A549 (cell line): ENCODE results near the gene TRMU. TPM values are rescaled to one million over a fixed set of nuclear protein-coding genes. Genes with fewer than 3 reads are reported as not detected.
"Not testable (repeated sequence)": the region's sequence is repeated elsewhere in the genome, so short reads cannot be mapped to it uniquely, and the experiment has no call there.

ENCODE experiments used
- ATAC-seq, 2 experiments: fragments of 200-7000 bp in 1 of 2; fragments of >200 bp in 1 of 2; cut with Nextera tagmentation in 1 of 2; cut with Tn5 transposase in 1 of 2; 3 replicates each; pipeline versions ENCODE4 v1.8.0 to v1.9.1; 2018 to 2020; ENCODE audit warnings: mild to moderate bottlenecking in 1 of 2, moderate library complexity in 1 of 2
- CTCF ChIA-PET: fragments of 300-600 bp; sonication (Branson Sonifier 250); formaldehyde crosslinking; extraction: SDS; loops from one replicate; lab custom pipeline; 2021; ENCODE audit warnings: antibody characterized with exemption, inconsistent platforms; lab: Yijun Ruan, JAX
- POLR2A ChIA-PET: fragments of 350-600 bp; formaldehyde crosslinking; extraction: SDS; loops from one replicate; lab custom pipeline; 2021; ENCODE audit warnings: antibody characterized with exemption, inconsistent platforms; lab: Yijun Ruan, JAX
- DNase-seq, 2 experiments: peaks; one replicate each; pipeline versions ENCODE4 v3.0.0 to v3.0.0-alpha.2; 2011 to 2016; ENCODE audit warnings: low read depth in 1 of 2, low spot score in 1 of 2
- FAIRE-seq: peaks from 2 replicates; lab custom pipeline; 2011; peaks lifted over from hg19 to GRCh38; lab: Jason Lieb, UNC
- H3K27ac ChIP-seq, 2 experiments: fragments of >200 bp; sonication (Bioruptor Twin); formaldehyde crosslinking; 3 replicates each; pipeline ENCODE4 v1.5.1; 2016 to 2017
- H3K4me1 ChIP-seq: fragments of >200 bp; sonication (Bioruptor Twin); formaldehyde crosslinking; 3 replicates; pipeline ENCODE4 v1.6.1; 2016
- H3K4me2 ChIP-seq: fragments of >200 bp; sonication (Bioruptor Twin); formaldehyde crosslinking; 3 replicates; pipeline ENCODE4 v1.6.1; 2016
- H3K4me3 ChIP-seq: fragments of >200 bp; sonication (Bioruptor Twin); formaldehyde crosslinking; 3 replicates; pipeline ENCODE4 v1.5.1; 2016
- H3K9me3 ChIP-seq: fragments of >200 bp; sonication (Bioruptor Twin); formaldehyde crosslinking; 3 replicates; pipeline ENCODE4 v1.6.1; 2016
- BCL3 ChIP-seq: fragments of >200 bp; sonication (Bioruptor Twin); formaldehyde crosslinking; IDR thresholded peaks from 3 replicates; pipeline ENCODE4 v1.6.1; 2016
- CBX8 ChIP-seq: fragments of 200-600 bp; sonication (generic); IDR thresholded peaks from 2 replicates; pipeline ENCODE4 v1.6.1; 2016
- CHD4 ChIP-seq: fragments of 200-600 bp; sonication (generic); IDR thresholded peaks from 2 replicates; pipeline ENCODE4 v1.6.1; 2016; ENCODE audit warnings: antibody characterized with exemption, mild to moderate bottlenecking, borderline replicate concordance
- CTCF ChIP-seq: fragments of >200 bp; sonication (Bioruptor Twin); formaldehyde crosslinking; IDR thresholded peaks from 3 replicates; pipeline ENCODE4 v1.5.1; 2016
- EHF ChIP-seq: fragments of 250-450 bp; sonication (Bioruptor Pico); IDR thresholded peaks from 2 replicates; pipeline ENCODE4 v1.5.0; 2020; ENCODE audit warnings: mild to moderate bottlenecking
- EHMT2 ChIP-seq: fragments of 200-600 bp; sonication (generic); IDR thresholded peaks from 2 replicates; pipeline ENCODE4 v1.6.1; 2016; ENCODE audit warnings: antibody characterized with exemption, low read depth, mild to moderate bottlenecking, moderate library complexity
- EP300 ChIP-seq, 2 experiments: fragments of >200 bp; sonication (Bioruptor Twin); formaldehyde crosslinking; IDR thresholded peaks; 2 replicates in 1 of 2; 3 replicates in 1 of 2; pipeline ENCODE4 v1.6.1; 2016 to 2017
- ESRRA ChIP-seq: fragments of 150-350 bp; IDR thresholded peaks from 2 replicates; pipeline ENCODE4 v1.6.1; 2014; ENCODE audit warnings: mild to moderate bottlenecking, low read length, borderline replicate concordance
- FOSL2 ChIP-seq, 2 experiments: fragments of 450-650 bp in 1 of 2; fragments of >200 bp in 1 of 2; sonication (Bioruptor Twin) in 1 of 2; formaldehyde crosslinking; IDR thresholded peaks; 2 replicates each; pipeline versions ENCODE4 v1.5.0 to v1.6.1; 2016 to 2020; ENCODE audit warnings: mild to moderate bottlenecking in 1 of 2, moderate library complexity in 1 of 2
- HDAC2 ChIP-seq: fragments of 200-600 bp; sonication (generic); IDR thresholded peaks from 2 replicates; pipeline ENCODE4 v1.6.1; 2016
- HEYL ChIP-seq: fragments of 250-450 bp; sonication (Bioruptor Pico); IDR thresholded peaks from 2 replicates; pipeline ENCODE4 v1.8.0; 2021; ENCODE audit warnings: mild to moderate bottlenecking, moderate library complexity
- HOXA7 ChIP-seq: fragments of 250-450 bp; sonication (Bioruptor Pico); IDR thresholded peaks from 2 replicates; pipeline ENCODE4 v1.5.0; 2020; ENCODE audit warnings: mild to moderate bottlenecking, moderate library complexity
- HOXB13 ChIP-seq: fragments of 250-450 bp; sonication (Bioruptor Pico); IDR thresholded peaks from 2 replicates; pipeline ENCODE4 v1.5.0; 2020; ENCODE audit warnings: low read depth, mild to moderate bottlenecking, moderate library complexity
- JUN ChIP-seq, 2 experiments: fragments of >200 bp; sonication (Bioruptor Twin); formaldehyde crosslinking; IDR thresholded peaks; 2 replicates in 1 of 2; 3 replicates in 1 of 2; pipeline ENCODE4 v1.6.1; 2016 to 2017
- JUNB ChIP-seq: fragments of >200 bp; sonication (Bioruptor Twin); formaldehyde crosslinking; IDR thresholded peaks from 2 replicates; pipeline ENCODE4 v1.6.1; 2016
- KDM5A ChIP-seq: fragments of 200-600 bp; sonication (generic); IDR thresholded peaks from 2 replicates; pipeline ENCODE4 v1.6.1; 2016; ENCODE audit warnings: antibody characterized with exemption, mild to moderate bottlenecking
- MAFK ChIP-seq: fragments of 450-650 bp; IDR thresholded peaks from 2 replicates; pipeline ENCODE4 v1.6.1; 2014; ENCODE audit not compliant: partially characterized antibody
- MYC ChIP-seq: IDR thresholded peaks from 2 replicates; pipeline ENCODE4 v1.6.1; 2012; ENCODE audit warnings: mild to moderate bottlenecking, inconsistent platforms, low read length, improper control_type of control experiment, borderline replicate concordance
- NPAS2 ChIP-seq: fragments of 250-450 bp; sonication (Bioruptor Pico); IDR thresholded peaks from 2 replicates; pipeline ENCODE4 v1.8.0; 2022; ENCODE audit warnings: mild to moderate bottlenecking, moderate library complexity, borderline replicate concordance
- PHF8 ChIP-seq: fragments of 200-600 bp; sonication (generic); IDR thresholded peaks from 2 replicates; pipeline ENCODE4 v1.6.1; 2016; ENCODE audit warnings: low read depth, mild to moderate bottlenecking, antibody characterized with exemption, moderate library complexity, borderline replicate concordance
- POLR2AphosphoS2 ChIP-seq: conservative IDR thresholded peaks from 2 replicates; pipeline ENCODE4 v1.6.1; 2012; ENCODE audit warnings: low read length, improper control_type of control experiment, inconsistent platforms
- RARB ChIP-seq: fragments of 250-450 bp; sonication (Bioruptor Pico); IDR thresholded peaks from 2 replicates; pipeline ENCODE4 v1.8.0; 2021; ENCODE audit warnings: mild to moderate bottlenecking, moderate library complexity
- RNF2 ChIP-seq: fragments of 200-600 bp; sonication (generic); IDR thresholded peaks from 2 replicates; pipeline ENCODE4 v1.6.1; 2016; ENCODE audit warnings: low read depth, mild to moderate bottlenecking, antibody characterized with exemption, moderate library complexity, borderline replicate concordance
- SMC3 ChIP-seq: fragments of >200 bp; sonication (Bioruptor Twin); formaldehyde crosslinking; IDR thresholded peaks from 3 replicates; pipeline ENCODE4 v1.6.1; 2018; ENCODE audit warnings: inconsistent platforms
- TFCP2L1 ChIP-seq: fragments of 250-450 bp; sonication (Bioruptor Pico); IDR thresholded peaks from 2 replicates; pipeline ENCODE4 v1.5.0; 2021; ENCODE audit warnings: mild to moderate bottlenecking
- TP53 ChIP-seq: fragments of 250-450 bp; sonication (Bioruptor Pico); IDR thresholded peaks from 2 replicates; pipeline ENCODE4 v1.5.0; 2021; ENCODE audit warnings: mild to moderate bottlenecking, moderate library complexity
- ZFP36 ChIP-seq: fragments of 450-650 bp; IDR thresholded peaks from 2 replicates; pipeline ENCODE4 v1.6.1; 2014; ENCODE audit warnings: borderline replicate concordance; ENCODE audit not compliant: partially characterized antibody
- ZSCAN20 ChIP-seq: fragments of 250-450 bp; sonication (Bioruptor Pico); IDR thresholded peaks from 2 replicates; pipeline ENCODE4 v1.8.0; 2022; ENCODE audit warnings: mild to moderate bottlenecking, moderate library complexity
- WGBS: methylation state at CpG from one replicate; pipeline ENCODE4 v1.1.6; 2017; ENCODE audit errors: missing lambda C conversion rate; 5-methylcytosine and 5-hydroxymethylcytosine counted together
- polyA plus RNA-seq, 4 experiments: library from polyadenylated mRNA; depleted of rRNA in 3 of 4; stranded (reverse); fragments of >200 nt; fragmentation: RNase III in 1 of 4; extraction: RNeasy Plus Mini Kit Qiagen cat#74134 plus additional on column Dnase treatment in 1 of 4; gene quantifications; 2 replicates in 3 of 4; 3 replicates in 1 of 4; pipeline ENCODE4 v1.2.3, GENCODE V29; 2011 to 2017
- TF ChIP-seq, protein P1 (sequence below): fragments of 150-350 bp; IDR thresholded peaks from 2 replicates; pipeline ENCODE4 v1.6.1; 2014; ENCODE audit warnings: low read depth, mild to moderate bottlenecking, low read length
- TF ChIP-seq, protein P2 (sequence below): fragments of 250-450 bp; sonication (Bioruptor Pico); IDR thresholded peaks from 2 replicates; pipeline ENCODE4 v1.5.0; 2020; ENCODE audit warnings: low read depth, mild to moderate bottlenecking, moderate library complexity
- TF ChIP-seq, protein P3 (sequence below): IDR thresholded peaks from 2 replicates; pipeline ENCODE4 v1.6.1; 2012

Gene TRMU
- polyA plus RNA-seq, 2 of the 4 experiments (the other 2 are of a cell fraction): 33.4 to 44.1 TPM

DNA sequence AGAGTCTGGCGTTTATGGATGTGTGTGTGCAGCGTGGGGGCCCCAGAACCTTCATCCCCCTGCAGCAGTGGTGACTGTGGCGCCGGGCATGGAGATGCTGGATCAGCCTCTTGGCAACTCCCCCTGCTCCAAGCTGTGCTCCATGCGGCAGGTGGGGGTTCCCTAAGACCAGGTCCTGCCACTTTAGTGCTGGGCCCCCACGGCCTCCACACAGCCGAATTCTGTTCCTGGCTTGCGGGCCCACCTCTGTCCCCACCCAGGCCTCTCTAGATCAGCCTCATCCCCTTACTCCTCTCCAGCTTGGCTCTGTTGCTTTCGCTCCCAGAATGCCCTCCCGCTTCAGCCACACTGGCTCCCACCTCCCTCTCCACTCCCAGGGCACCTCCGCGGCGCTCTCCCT is 59.6 kb downstream of the TRMU start:
- ChIA-PET POLR2A (no interaction called here), CTCF (interaction anchor here (5.0 kb wide), 1 partner anchor 28 kb away, joined by 18 read pairs; no protein-coding TSS in a partner anchor)
- no peak for TF ChIP-seq HDAC2
- TF ChIP-seq CHD4: no peak
- TF ChIP-seq ESRRA: no peak
- TF ChIP-seq TP53 (CRISPR knock-in tag): no peak
- no peak for TF ChIP-seq JUN (IDR thresholded peaks at IDR 0.05)
- TF ChIP-seq CTCF: no peak
- TF ChIP-seq PHF8: no peak
- TF ChIP-seq, protein P1, sequence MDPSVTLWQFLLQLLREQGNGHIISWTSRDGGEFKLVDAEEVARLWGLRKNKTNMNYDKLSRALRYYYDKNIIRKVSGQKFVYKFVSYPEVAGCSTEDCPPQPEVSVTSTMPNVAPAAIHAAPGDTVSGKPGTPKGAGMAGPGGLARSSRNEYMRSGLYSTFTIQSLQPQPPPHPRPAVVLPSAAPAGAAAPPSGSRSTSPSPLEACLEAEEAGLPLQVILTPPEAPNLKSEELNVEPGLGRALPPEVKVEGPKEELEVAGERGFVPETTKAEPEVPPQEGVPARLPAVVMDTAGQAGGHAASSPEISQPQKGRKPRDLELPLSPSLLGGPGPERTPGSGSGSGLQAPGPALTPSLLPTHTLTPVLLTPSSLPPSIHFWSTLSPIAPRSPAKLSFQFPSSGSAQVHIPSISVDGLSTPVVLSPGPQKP: no peak
- TF ChIP-seq EHF (CRISPR knock-in tag): no peak
- TF ChIP-seq, protein P2, sequence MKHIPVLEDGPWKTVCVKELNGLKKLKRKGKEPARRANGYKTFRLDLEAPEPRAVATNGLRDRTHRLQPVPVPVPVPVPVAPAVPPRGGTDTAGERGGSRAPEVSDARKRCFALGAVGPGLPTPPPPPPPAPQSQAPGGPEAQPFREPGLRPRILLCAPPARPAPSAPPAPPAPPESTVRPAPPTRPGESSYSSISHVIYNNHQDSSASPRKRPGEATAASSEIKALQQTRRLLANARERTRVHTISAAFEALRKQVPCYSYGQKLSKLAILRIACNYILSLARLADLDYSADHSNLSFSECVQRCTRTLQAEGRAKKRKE: no peak
- TF ChIP-seq POLR2AphosphoS2: no peak
- no peak for TF ChIP-seq SMC3
- no peak for TF ChIP-seq HOXA7 (CRISPR knock-in tag)
- TF ChIP-seq RNF2: no peak
- TF ChIP-seq TFCP2L1: no peak
- TF ChIP-seq MYC: no peak
- TF ChIP-seq, protein P3, sequence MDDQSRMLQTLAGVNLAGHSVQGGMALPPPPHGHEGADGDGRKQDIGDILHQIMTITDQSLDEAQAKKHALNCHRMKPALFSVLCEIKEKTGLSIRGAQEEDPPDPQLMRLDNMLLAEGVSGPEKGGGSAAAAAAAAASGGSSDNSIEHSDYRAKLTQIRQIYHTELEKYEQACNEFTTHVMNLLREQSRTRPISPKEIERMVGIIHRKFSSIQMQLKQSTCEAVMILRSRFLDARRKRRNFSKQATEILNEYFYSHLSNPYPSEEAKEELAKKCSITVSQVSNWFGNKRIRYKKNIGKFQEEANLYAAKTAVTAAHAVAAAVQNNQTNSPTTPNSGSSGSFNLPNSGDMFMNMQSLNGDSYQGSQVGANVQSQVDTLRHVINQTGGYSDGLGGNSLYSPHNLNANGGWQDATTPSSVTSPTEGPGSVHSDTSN: no peak
- no peak for TF ChIP-seq FOSL2 (IDR thresholded peaks at IDR 0.05)
- no peak for TF ChIP-seq FOSL2 (CRISPR knock-in tag; IDR thresholded peaks at IDR 0.05)
- Histone ChIP-seq H3K4me3 (no peak overlapping the region), H3K27ac (no peak overlapping the region), H3K9me3 (no peaks in the 10 kb centered on the region), H3K4me2 (no peak overlapping the region), H3K4me1 (no peaks in the 10 kb centered on the region)
- ATAC-seq: no peak
- DNase-seq: no peak
- 89% methylated on average over 9 of the region's 13 CpGs for WGBS
- no peak for FAIRE-seq

GRCh38 chr22:46397049-46397448 is 61.5 kb downstream of the TRMU start:
- POLR2A ChIA-PET, H3K4me1 ChIP-seq, FAIRE-seq, H3K4me3 ChIP-seq, DNase-seq, ATAC-seq, H3K27ac ChIP-seq, H3K4me2 ChIP-seq, H3K9me3 ChIP-seq: not testable (repeated sequence)
- WGBS: 94% methylated on average over 4 of the region's 5 CpGs
- CTCF ChIA-PET: interaction anchor here (1.2 kb wide), 1 partner anchor 29 kb away, joined by 6 read pairs; no protein-coding TSS in a partner anchor

DNA sequence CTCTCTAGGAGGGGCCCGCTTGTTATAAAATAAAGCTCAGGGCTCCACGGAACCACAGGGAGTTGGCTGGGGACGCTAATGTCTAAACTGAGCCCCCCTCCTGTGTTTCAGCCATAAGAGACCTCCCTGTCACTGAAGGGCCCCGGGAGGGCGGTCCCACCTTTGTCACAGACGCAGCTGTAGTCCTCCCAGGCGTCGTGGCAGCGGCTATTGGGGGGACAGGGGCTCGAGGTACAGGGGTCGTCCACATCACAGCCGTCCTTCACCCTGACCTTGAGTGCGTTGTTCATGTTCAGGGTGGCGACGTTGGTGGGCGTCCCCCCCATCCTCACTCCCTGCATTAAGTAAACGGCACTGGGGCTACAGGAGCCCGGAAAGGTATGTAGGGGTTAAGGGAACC is 62.0 kb downstream of the TRMU start:
- H3K4me2 ChIP-seq: no peak overlapping the region
- H3K4me1 ChIP-seq: no peaks in the 10 kb centered on the region
- H3K27ac ChIP-seq: no peak overlapping the region
- no peaks in the 10 kb centered on the region for H3K9me3 ChIP-seq
- no peak for ATAC-seq
- ChIA-PET POLR2A (no interaction called here), CTCF (interaction anchor here (1.2 kb wide), 1 partner anchor 30 kb away, joined by 6 read pairs; no protein-coding TSS in a partner anchor)
- no peak for DNase-seq
- no peak for FAIRE-seq
- H3K4me3 ChIP-seq: no peak overlapping the region
- 96% methylated on average over 12 of the region's 18 CpGs for WGBS
- TF ChIP-seq MAFK: no peak
- no peak for TF ChIP-seq HOXB13 (CRISPR knock-in tag)
- TF ChIP-seq ZFP36: no peak
- TF ChIP-seq EHMT2: no peak
- no peak for TF ChIP-seq HEYL (CRISPR knock-in tag)
- no peak for TF ChIP-seq JUNB
- TF ChIP-seq RARB: no peak
- TF ChIP-seq BCL3: no peak
- no peak for TF ChIP-seq KDM5A
- no peak for TF ChIP-seq NPAS2 (CRISPR knock-in tag)
- no peak for TF ChIP-seq CBX8
- no peak for TF ChIP-seq ZSCAN20 (CRISPR knock-in tag)
- no peak for TF ChIP-seq EP300 (IDR thresholded peaks at IDR 0.05)
- TF ChIP-seq ESRRA: no peak
